Heart left ventricle (tissue), 16 donors: ENCODE measurements around the gene REEP5. TPM values are rescaled to one million over a fixed set of nuclear protein-coding genes. Genes with fewer than 3 reads are reported as not detected.
A peak's percentile ranks its signal among the peaks of the same experiment; 100 is the strongest.

ENCODE experiments used
- ATAC-seq, 4 donors: fragments of 200-7000 bp; cut with Tn5 transposase; one replicate each; pipeline ENCODE4 v1.9.1; 2020 to 2022; ENCODE audit warnings: moderate library complexity in 4 of 4, mild to moderate bottlenecking in 3 of 4, moderate number of reproducible peaks in 1 of 4
- DNase-seq, 5 donors: peaks; one replicate each; pipeline ENCODE4 v3.0.0-alpha.2; 2020
- H3K27ac ChIP-seq, 12 donors: fragments of 200-600 bp; sonication (generic) in 4 of 12; one replicate each; pipeline versions ENCODE4 v1.5.0 to v1.8.0; 2016 to 2022; ENCODE audit warnings: mild to moderate bottlenecking in 2 of 12
- H3K27me3 ChIP-seq, 9 donors: fragments of 200-600 bp; sonication (generic) in 2 of 9; one replicate each; pipeline versions ENCODE4 v1.5.1 to v1.8.0; 2016 to 2022; ENCODE audit warnings: mild to moderate bottlenecking in 3 of 9
- H3K36me3 ChIP-seq, 9 donors: fragments of 200-600 bp; sonication (generic) in 2 of 9; one replicate each; pipeline versions ENCODE4 v1.5.0 to v1.8.0; 2018 to 2022; ENCODE audit warnings: mild to moderate bottlenecking in 2 of 9
- H3K4me1 ChIP-seq, 12 donors: fragments of 200-600 bp; sonication (generic) in 4 of 12; one replicate each; pipeline versions ENCODE4 v1.5.0 to v1.8.0; 2016 to 2022; ENCODE audit warnings: mild to moderate bottlenecking in 3 of 12
- H3K4me3 ChIP-seq, 12 donors: fragments of 200-600 bp; sonication (generic) in 4 of 12; one replicate each; pipeline versions ENCODE4 v1.5.0 to v1.8.0; 2017 to 2022; ENCODE audit warnings: mild to moderate bottlenecking in 9 of 12, moderate library complexity in 4 of 12
- H3K9me3 ChIP-seq, 12 donors: fragments of 200-600 bp; sonication (generic) in 4 of 12; one replicate each; pipeline versions ENCODE4 v1.5.0 to v1.8.0; 2016 to 2022; ENCODE audit warnings: mild to moderate bottlenecking in 1 of 12
- POLR2A ChIP-seq, 2 donors: fragments of 450-650 bp; IDR thresholded peaks; one replicate each; pipeline ENCODE4 v1.6.1; 2017; ENCODE audit warnings: antibody characterized with exemption in 2 of 2, mild to moderate bottlenecking in 2 of 2, moderate library complexity in 2 of 2
- whole genome bisulfite sequencing, 4 donors: extraction: QIAGEN DNeasy Blood & Tissue Kit in 2 of 4; methylation state at CpG; one replicate each; pipeline versions ENCODE4 v1.1.5 to v1.1.7; 2013 to 2018; 5-methylcytosine and 5-hydroxymethylcytosine counted together
- intact Hi-C, 10 donors: fragments of 100-400 bp; cut with DNase I; formaldehyde crosslinking; loops; one replicate each; pipeline versions ENCODE4 v1.11.1 to v1.14.2; 2022
- polyA plus RNA-seq, 2 donors: library from polyadenylated mRNA; stranded (reverse); fragments of 200-250 nt; gene quantifications; one replicate each; pipeline ENCODE4 v1.2.3, GENCODE V29; 2013
- total RNA-seq, 9 donors: library from RNA; depleted of rRNA in 2 of 9; stranded (reverse); fragments of >200 nt in 2 of 9; fragmentation: NEBNext Ultra II Directional in 3 of 9; extraction: Animal tissue kit (Norgen Biotek cat#: 25700) in 3 of 9; gene quantifications; one replicate each; pipeline versions ENCODE4 v1.1.0 to v1.2.4, GENCODE V29; 2016 to 2023
- TF ChIP-seq, protein P1 (sequence below), 12 donors: fragments of 200-600 bp; sonication (generic) in 4 of 12; IDR thresholded peaks; one replicate each; pipeline versions ENCODE4 v1.5.0 to v1.8.0; 2018 to 2022; ENCODE audit warnings: antibody characterized with exemption in 12 of 12, mild to moderate bottlenecking in 5 of 12
- donor health status: ischemic (EF 13 %, LVEDD 7.1; RV severe dilation, severe dysfunction).
- donor health status: healthy with polysubstance abuse.
- donor health status: DM: no; HTN: yes; CAD: no.
- donor health status: DM: no; HTN: no; CAD: no.
- donor health status: ischemic (EF 25% LVEDD 6.9; RV normal size, moderate dysfunction).
- donor health status: ischemic (EF 25% LVEDD 5.7; RV mildly dilated, moderate dysfunction).
- donor health status: healthy.
- donor health status: DM: yes; HTN: yes; CAD: no.
- donor health status: ischemic (EF 35%, LVEDD 5.7; RV mildly dilated, moderate dysfunction).
- donor health status: nonischemic (EF 11% LVEDD 7.7; RV severe dilation, severe dysfunction).
- donor health status: DM: yes; HTN: yes; CAD: no.
- donor health status: PGD.
- donor health status: ischemic (EF 29% LVEDD 5.4; RV normal size, mild dysfunction).
- donor health status: nonischemic (EF 23%, LVEDD 6.1; RV moderate dilation, normal function).

Gene REEP5
- total and polyA plus RNA-seq, 11 donors: 93.5 to 187 (median 133) TPM

DNA sequence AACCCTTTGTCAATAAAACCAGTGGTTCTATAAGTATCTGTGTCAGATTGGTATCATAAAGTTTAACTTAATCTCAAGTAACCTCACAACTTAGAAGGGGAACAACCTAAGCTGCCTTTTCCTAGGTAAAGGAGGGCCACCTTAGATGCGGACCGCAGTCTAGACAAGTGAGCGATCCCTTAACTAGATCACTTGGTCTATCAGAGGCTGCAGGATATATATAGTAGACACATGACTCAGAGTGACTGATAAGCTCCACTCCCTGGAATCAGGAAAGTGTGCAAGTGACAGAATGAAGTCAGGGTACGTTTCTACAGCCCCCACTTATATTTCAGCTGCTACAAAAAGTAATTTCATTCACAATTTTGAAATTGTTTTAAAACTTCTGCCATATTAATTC, 7.4 kb downstream of the REEP5 start:
- H3K36me3 ChIP-seq: peaks cover 0 to 77% (median 57%) of the 10 kb centered on the region in 9 donors
- TF ChIP-seq POLR2A (IDR thresholded peaks at IDR 0.05): no peak
- TF ChIP-seq, protein P1, sequence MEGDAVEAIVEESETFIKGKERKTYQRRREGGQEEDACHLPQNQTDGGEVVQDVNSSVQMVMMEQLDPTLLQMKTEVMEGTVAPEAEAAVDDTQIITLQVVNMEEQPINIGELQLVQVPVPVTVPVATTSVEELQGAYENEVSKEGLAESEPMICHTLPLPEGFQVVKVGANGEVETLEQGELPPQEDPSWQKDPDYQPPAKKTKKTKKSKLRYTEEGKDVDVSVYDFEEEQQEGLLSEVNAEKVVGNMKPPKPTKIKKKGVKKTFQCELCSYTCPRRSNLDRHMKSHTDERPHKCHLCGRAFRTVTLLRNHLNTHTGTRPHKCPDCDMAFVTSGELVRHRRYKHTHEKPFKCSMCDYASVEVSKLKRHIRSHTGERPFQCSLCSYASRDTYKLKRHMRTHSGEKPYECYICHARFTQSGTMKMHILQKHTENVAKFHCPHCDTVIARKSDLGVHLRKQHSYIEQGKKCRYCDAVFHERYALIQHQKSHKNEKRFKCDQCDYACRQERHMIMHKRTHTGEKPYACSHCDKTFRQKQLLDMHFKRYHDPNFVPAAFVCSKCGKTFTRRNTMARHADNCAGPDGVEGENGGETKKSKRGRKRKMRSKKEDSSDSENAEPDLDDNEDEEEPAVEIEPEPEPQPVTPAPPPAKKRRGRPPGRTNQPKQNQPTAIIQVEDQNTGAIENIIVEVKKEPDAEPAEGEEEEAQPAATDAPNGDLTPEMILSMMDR (IDR thresholded peaks at IDR 0.05): no peak
- no peaks in the 10 kb centered on the region for H3K9me3 ChIP-seq
- H3K27me3 ChIP-seq: no peaks in the 10 kb centered on the region
- H3K4me3 ChIP-seq: no peak overlapping the region
- H3K4me1 ChIP-seq: peaks cover 0 to 84% (median 73%) of the 10 kb centered on the region in 12 donors
- DNase-seq: no peak
- 39 to 52% (median 48%) methylated on average over 4 of the region's 4 CpGs for WGBS, 4 donors
- ATAC-seq: peak; percentile 61 to 81 (median 71)
- peak overlapping the region in 7 of 12 donors; percentile 1 to 60 (median 39) for H3K27ac ChIP-seq
- intact Hi-C loops: loop anchor here in 1 of 10 donors (10.0 kb wide), 1 partner anchor 50 kb away; the partner anchor contains the start of gene SRP19

DNA sequence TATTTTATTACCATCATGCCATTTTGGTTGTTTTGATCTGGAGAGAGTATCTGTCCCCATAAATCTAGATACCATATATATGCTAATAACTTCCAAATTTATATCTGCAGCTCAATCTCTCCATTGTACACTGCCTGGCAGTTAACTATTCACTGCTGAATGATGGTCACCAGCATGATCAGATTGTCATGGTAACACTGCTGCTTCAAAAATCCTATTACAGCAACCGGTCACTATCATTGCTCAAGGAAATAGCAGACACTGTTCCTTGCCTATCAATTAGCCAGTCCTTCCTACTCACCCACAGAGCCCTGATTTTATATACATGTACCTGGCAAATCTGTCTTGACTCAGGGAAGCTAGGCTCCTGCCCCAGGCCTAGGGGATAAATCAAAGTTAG, 11.5 kb downstream of the REEP5 start:
- WGBS, 4 donors: 82 to 92% (median 88%) methylated on average over 1 of the region's 1 CpG
- Histone ChIP-seq H3K27ac (no peak overlapping the region), H3K4me3 (no peak overlapping the region), H3K9me3 (no peaks in the 10 kb centered on the region), H3K4me1 (peaks cover 0 to 67% (median 47%) of the 10 kb centered on the region in 12 donors), H3K36me3 (peaks cover 0 to 73% (median 31%) of the 10 kb centered on the region in 9 donors), H3K27me3 (no peaks in the 10 kb centered on the region)
- TF ChIP-seq POLR2A (IDR thresholded peaks at IDR 0.05): no peak
- TF ChIP-seq, protein P1 (IDR thresholded peaks at IDR 0.05): no peak
- ATAC-seq: no peak
- intact Hi-C loops: loop anchor here in 1 of 10 donors (10.0 kb wide), 1 partner anchor 46 kb away; the partner anchor contains the start of gene SRP19
- no peak for DNase-seq

DNA sequence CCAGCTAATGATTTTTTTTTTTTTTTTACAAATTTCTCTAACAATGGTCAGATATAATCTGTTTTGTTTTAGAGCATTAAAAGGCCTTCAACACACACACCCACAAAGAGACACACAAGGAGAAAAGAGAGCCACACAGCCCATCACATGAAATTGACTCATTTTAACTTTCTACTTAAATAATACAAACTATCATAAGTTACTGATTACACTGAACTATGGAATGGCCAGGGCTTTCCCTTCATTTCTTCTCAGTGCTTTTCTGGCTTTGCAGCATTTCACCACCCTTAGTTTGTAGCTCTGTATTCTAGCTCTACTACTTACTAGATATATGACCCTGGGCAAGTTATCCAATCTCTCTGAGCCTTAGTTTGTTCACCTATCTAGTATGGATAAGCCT, 13.2 kb downstream of the REEP5 start:
- intact Hi-C loops: no loop called here
- Histone ChIP-seq H3K27me3 (no peaks in the 10 kb centered on the region), H3K4me1 (peaks cover 0 to 54% (median 31%) of the 10 kb centered on the region in 12 donors), H3K9me3 (no peaks in the 10 kb centered on the region), H3K27ac (no peak overlapping the region), H3K4me3 (no peak overlapping the region), H3K36me3 (peaks cover 0 to 63% (median 27%) of the 10 kb centered on the region in 9 donors)
- ATAC-seq (no peak), DNase-seq (no peak)
- TF ChIP-seq, protein P1 (IDR thresholded peaks at IDR 0.05): no peak
- no peak for TF ChIP-seq POLR2A (IDR thresholded peaks at IDR 0.05)

DNA sequence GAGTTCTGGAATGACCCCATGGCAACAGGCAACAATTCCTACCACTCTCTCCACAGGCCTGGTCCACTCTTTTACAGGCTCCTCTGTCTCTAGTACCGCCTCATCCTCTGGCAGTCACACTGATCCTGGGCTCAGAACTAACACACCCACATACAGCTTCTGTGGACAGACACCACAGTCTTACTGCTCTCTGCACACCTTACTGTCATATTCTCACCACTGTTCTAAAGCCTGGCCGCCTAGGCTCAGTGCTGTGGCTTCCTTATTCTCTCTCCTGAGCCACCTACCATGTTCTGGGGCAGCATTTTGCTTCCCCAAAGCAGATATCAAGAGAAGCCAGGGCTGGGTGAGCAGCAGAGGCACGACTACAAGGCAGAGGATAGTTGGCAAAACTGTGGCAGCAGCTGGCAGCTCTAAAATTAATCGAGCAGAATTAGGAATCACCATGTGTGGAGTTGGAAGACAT, 14.8 kb downstream of the REEP5 start:
- intact Hi-C loops: no loop called here
- H3K36me3 ChIP-seq: peaks cover 0 to 76% (median 33%) of the 10 kb centered on the region in 9 donors
- H3K4me3 ChIP-seq: no peak overlapping the region
- DNase-seq (no peak), ATAC-seq (peak; percentile 36 to 73 (median 70))
- H3K27ac ChIP-seq: peak overlapping the region in 3 of 12 donors; percentile 6 to 35 (median 13)
- H3K4me1 ChIP-seq: peaks cover 0 to 46% (median 24%) of the 10 kb centered on the region in 12 donors
- H3K27me3 ChIP-seq: no peaks in the 10 kb centered on the region
- 63 to 65% (median 64%) methylated on average over 4 of the region's 4 CpGs for WGBS, 4 donors
- H3K9me3 ChIP-seq: no peaks in the 10 kb centered on the region
- TF ChIP-seq, protein P1 (IDR thresholded peaks at IDR 0.05): no peak
- no peak for TF ChIP-seq POLR2A (IDR thresholded peaks at IDR 0.05)
